ENCODE measurements around the gene LAMTOR3. TPM values are rescaled to one million over a fixed set of nuclear protein-coding genes. Genes with fewer than 3 reads are reported as not detected.

The LAMTOR3 gene
- total RNA-seq, 4 donors from 2014 or later = 33.6 to 51.2 (median 41.2) TPM

GRCh38 chr4:99853999-99854398, 40.2 kb downstream of the LAMTOR3 start:
- intact Hi-C loops (cut with DNase I; ENCODE audit: low total_unique reads) = no loop called here
- 64 to 80% methylated on average over 1 of the region's 1 CpG for WGBS, 2 donors
- no peak for DNase-seq (ENCODE audit: low spot score in 2 of 2)
- no peak for TF ChIP-seq CTCF (IDR thresholded peaks at IDR 0.05)
- TF ChIP-seq POLR2A (IDR thresholded peaks at IDR 0.05) = no peak
- H3K4me3 ChIP-seq (ENCODE audit: low read depth, poor library complexity, severe bottlenecking) = no peak overlapping the region

- intact Hi-C loops (cut with DNase I; ENCODE audit: low total_unique reads) = no loop called here
- no peak for DNase-seq (ENCODE audit: low spot score in 2 of 2)
- TF ChIP-seq CTCF (IDR thresholded peaks at IDR 0.05) (no peak), POLR2A (IDR thresholded peaks at IDR 0.05) (no peak)
- WGBS, 2 donors = 86 to 88% methylated on average over 3 of the region's 3 CpGs
- no peak overlapping the region for H3K4me3 ChIP-seq (ENCODE audit: low read depth, poor library complexity, severe bottlenecking)
These were observed 41.0 kb downstream of the LAMTOR3 start for GRCh38 chr4:99853190-99853589.

- intact Hi-C loops (cut with DNase I; ENCODE audit: low total_unique reads) = no loop called here
- H3K4me3 ChIP-seq (ENCODE audit: low read depth, poor library complexity, severe bottlenecking) = no peak overlapping the region
- TF ChIP-seq CTCF (IDR thresholded peaks at IDR 0.05) (no peak), POLR2A (IDR thresholded peaks at IDR 0.05) (no peak)
- WGBS, 2 donors = 84 to 89% methylated on average over 3 of the region's 3 CpGs
- no peak for DNase-seq (ENCODE audit: low spot score in 2 of 2)
These were observed 42.0 kb downstream of the LAMTOR3 start for GRCh38 chr4:99852199-99852749.

- no peak for TF ChIP-seq CTCF (IDR thresholded peaks at IDR 0.05)
- TF ChIP-seq POLR2A (IDR thresholded peaks at IDR 0.05) = no peak
- H3K4me3 ChIP-seq (ENCODE audit: low read depth, poor library complexity, severe bottlenecking) = no peak overlapping the region
- WGBS, 2 donors = 86 to 95% methylated on average over 4 of the region's 4 CpGs
- intact Hi-C loops (cut with DNase I; ENCODE audit: low total_unique reads) = no loop called here
- no peak for DNase-seq (ENCODE audit: low spot score in 2 of 2)
These were observed 45.6 kb downstream of the LAMTOR3 start for GRCh38 chr4:99848591-99849001.

GRCh38 chr4:99847362-99847976, 46.8 kb downstream of the LAMTOR3 start:
- intact Hi-C loops (cut with DNase I; ENCODE audit: low total_unique reads) = no loop called here
- TF ChIP-seq POLR2A (IDR thresholded peaks at IDR 0.05) (no peak), CTCF (IDR thresholded peaks at IDR 0.05) (no peak)
- no peak overlapping the region for H3K4me3 ChIP-seq (ENCODE audit: low read depth, poor library complexity, severe bottlenecking)
- DNase-seq (ENCODE audit: low spot score in 2 of 2) = no peak
- WGBS, 2 donors = 77 to 85% methylated on average over 10 of the region's 10 CpGs

- intact Hi-C loops (cut with DNase I; ENCODE audit: low total_unique reads) = no loop called here
- WGBS, 2 donors = 40 to 60% methylated on average over 1 of the region's 1 CpG
- TF ChIP-seq POLR2A (IDR thresholded peaks at IDR 0.05) (no peak), CTCF (IDR thresholded peaks at IDR 0.05) (no peak)
- no peak for DNase-seq (ENCODE audit: low spot score in 2 of 2)
- no peak overlapping the region for H3K4me3 ChIP-seq (ENCODE audit: low read depth, poor library complexity, severe bottlenecking)
These were observed 47.3 kb downstream of the LAMTOR3 start for GRCh38 chr4:99846891-99847290.

Data from lower leg skin (tissue), 4 donors.